Hippocampal formation (tissue), 2 donors: Measurements from ENCODE around the gene CCDC91.
"Not testable (repeated sequence)": the region's sequence is repeated elsewhere in the genome, so short reads cannot be mapped to it uniquely, and the experiment has no call there.

Experiments
- DNase-seq, 2 donors: peaks; one replicate each; lab custom pipeline; 2025; lab: John Stamatoyannopoulos, UW

Gene CCDC91

DNA sequence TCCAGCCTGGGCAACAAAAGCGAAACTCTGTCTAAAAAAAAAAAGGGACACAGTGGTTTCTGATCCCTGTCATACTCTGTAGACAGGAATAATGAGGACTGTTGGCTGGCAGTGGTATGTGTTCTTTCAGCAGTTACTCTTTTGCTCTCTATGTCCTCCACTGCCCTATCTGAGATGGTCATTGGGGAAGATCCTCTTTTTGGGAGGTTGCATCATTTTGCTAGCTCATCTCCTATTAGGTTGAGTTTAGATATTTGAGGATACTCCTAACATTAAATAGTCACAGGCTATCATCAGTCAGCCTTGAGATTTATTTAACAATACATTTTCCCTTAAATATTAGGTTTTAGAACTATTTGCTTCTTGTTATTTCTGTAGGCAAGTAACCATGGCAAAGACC lies 5.9 kb upstream of the CCDC91 start:
- DNase-seq = no peak

DNA sequence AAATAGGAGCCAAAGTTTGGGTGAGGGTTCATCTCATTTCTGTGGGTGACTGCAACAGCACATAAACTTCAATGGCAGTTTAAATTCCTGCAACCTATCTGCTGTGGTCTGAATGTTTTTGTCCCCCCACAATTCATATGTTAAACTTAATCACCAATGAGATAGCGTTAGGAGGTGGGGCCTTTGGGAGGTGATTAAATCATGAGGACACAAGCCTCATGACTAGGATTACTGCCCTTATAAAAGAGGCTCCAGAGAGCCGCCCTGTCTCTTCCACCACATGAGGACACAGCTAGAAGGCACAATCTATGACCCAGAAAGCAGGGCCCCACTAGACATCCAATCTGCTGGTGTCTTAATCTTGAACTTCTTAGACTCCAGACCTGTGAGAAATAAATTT lies 3.8 kb upstream of the CCDC91 start:
- DNase-seq = no peak

GRCh38 chr12:28189784-28190320 lies 404 bp upstream of the CCDC91 start:
- DNase-seq = no peak

DNA sequence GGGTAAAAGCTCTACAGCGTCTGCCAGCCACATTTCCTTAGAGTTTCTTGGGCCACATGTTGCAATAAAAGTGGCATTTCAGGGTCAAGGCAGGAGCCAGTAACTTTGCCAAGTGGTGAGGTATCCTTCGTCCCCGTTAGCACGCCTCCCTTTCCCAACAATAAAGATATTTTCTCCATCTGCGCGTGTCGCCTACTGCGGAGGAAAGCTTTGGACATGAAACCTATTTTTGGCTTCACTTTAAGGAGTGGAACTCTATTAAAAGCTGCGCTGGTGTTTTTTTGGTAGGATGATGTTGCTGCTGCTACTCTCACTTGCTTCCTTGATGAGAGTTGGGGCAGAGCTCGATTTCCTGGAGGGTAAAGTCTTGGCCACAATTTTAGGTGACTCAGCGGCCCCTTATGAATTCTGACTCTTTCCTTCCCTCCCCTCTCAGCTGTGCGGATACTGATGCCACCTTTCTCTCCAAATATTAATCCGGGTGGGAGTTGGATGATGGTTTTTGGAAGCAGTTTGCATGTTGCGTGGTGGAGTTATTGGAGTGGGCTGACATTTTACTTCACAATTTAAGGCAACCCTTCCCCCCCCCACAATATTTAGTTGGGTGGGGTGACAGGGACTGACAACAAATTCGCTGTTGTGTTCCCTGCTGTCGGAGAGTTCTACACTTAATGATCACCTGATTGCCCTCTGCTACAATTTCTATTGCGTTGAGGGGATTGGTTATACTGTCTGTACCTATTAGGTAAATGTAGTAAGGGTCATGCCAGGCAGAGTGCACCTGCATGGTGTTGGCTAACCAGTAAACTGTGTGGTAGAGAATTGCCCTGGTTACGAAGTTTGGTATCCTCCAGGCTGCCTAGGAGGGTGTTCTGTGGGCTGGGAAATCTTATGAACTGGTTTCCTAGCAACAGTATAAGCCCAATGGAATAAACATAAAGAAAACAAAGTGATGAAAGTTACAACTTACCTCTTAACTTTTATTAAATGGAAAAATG lies 1.1 kb downstream of the CCDC91 start:
- DNase-seq = no peak

GRCh38 chr12:28192125-28192524 lies 1.9 kb downstream of the CCDC91 start:
- no peak for DNase-seq

DNA sequence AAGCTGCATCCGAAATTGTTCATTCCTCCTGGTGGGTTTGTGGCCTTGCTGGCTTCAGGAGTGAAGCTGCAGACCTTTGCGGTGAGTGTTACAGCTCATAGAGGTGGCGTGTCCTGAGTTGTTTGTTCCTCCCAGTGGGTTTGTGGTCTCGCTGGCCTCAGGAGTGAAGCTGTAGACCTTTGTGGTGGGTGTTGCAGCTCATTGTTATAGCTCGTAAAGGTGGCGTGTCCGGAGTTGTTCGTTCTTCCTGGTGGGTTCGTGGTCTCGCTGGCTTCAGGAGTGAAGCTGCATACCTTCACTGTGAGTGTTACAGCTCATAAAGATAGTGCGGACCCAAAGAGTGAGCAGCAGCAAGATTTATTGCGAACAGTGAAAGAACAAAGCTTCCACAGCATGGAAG lies 4.4 kb downstream of the CCDC91 start:
- DNase-seq = not testable (repeated sequence)

GRCh38 chr12:28201136-28201535 lies 10.9 kb downstream of the CCDC91 start:
- not testable (repeated sequence) for DNase-seq

DNA sequence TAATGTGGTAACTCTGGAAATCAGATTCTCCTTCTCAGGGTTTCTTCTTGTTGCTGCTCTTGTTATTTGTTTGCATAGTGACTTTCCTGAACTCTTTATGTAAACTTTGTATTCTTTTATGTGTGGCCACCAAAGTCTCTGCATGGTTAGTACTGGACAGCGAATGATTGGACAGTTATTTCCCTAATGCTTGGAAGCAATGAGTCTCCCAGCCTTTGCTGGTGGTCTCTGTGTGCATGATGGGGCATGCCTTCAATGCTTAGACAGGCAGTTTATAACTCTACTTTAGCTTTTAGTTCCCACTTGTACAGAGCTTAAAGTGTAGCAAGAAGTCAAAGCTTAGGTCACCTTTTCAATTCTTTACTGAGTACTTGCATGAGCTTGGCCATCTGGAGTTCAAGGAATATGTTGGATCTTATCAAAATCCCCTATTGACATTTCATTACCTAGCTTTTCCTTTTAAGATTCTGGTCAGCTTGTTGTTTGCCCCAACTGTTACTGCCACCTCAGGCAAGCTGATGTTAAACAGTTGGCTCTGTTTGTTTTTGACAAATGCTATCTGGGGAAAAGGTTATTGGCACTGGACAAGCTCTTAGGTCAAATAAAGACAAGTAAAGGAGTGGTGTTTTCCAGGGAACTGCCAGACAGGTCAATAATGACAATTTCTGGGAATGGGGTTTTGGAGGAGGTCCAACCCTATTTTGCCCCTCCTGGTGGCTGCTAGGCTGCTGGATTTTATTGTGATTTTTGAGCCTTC lies 12.3 kb downstream of the CCDC91 start:
- no peak for DNase-seq

DNA sequence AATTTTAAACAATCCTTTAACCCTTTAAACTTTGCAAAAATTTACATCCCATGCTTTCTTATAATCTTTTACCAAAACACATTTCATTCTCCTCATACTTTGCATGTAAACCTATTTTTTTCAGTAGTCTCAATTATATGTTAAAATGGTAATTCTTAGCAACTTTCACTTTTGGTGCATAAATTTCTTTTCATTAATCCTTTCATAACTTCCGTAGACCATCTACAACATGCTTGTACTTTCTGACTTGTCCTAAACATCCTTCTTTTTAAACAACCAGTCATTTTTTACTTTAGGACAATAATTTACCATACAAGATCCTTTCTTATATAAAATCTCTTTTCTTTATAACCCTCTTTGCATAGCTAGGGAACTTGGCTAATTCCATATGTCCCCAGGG lies 19.5 kb downstream of the CCDC91 start:
- DNase-seq = no peak

- no peak for DNase-seq
Observed at GRCh38 chr12:28212182-28212581, 21.9 kb downstream of the CCDC91 start.

- DNase-seq = no peak
Observed at GRCh38 chr12:28215021-28215420, 24.8 kb downstream of the CCDC91 start.

DNA sequence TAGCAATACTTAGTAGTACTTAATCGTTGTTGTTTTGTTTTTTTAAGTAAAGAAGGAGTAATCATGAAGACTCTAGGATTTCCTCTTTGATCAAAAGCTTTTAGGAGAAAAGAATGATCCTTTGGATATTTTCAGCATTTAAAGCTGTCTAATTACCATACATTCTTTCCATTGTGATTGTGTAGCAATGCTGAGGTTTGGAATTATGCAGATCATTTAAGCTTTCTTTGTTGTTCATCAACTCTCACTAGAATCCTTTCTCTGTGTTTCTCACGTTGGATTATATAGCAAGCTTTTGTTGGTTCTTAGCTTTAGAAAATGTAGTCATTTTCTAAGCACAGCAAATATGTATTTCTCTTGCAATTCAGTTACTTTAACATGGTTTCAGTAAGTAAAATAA lies 25.8 kb downstream of the CCDC91 start:
- DNase-seq = no peak

DNA sequence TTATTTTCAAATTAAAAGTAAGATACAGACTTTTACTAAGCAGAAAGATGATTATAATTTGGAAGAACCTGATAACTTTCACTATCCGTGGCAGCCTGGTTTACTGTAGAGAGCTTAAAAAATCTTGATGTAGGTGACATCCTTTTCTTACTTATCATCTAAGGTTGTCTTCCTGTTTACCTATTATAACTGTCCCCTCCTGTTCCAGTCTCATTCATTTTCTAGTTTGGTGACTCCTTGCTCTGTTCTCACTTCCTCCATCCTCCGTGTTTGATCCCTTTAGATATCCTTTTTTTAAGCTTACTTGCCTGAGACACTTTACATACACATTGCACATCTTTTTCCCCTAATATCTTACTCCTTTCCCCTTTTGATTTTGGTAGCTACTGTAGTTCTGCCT lies 27.5 kb downstream of the CCDC91 start:
- DNase-seq = no peak

- no peak for DNase-seq
Observed at GRCh38 chr12:28218875-28219274, 28.6 kb downstream of the CCDC91 start.

DNA sequence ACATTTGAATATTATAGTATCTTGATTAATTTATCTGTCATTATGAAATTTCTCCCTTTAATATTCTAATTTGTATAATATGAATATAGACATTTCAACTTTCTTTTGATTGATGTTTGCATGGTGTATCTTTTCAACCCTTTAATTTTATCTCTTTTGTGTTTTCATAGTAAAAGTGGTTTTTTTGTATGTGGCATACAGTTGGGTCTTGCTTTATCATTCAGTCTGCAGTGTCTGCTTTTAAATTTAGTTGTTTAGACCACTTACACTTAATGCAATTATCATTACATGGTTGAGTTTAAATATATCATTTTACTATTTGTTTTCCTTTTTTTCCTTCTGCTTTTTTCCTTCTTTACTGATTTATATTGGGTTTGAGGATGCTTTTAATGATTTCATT lies 29.6 kb downstream of the CCDC91 start:
- no peak for DNase-seq

GRCh38 chr12:28222081-28222700 lies 31.9 kb downstream of the CCDC91 start:
- DNase-seq = no peak

GRCh38 chr12:28223025-28223554 lies 32.8 kb downstream of the CCDC91 start:
- no peak for DNase-seq

DNA sequence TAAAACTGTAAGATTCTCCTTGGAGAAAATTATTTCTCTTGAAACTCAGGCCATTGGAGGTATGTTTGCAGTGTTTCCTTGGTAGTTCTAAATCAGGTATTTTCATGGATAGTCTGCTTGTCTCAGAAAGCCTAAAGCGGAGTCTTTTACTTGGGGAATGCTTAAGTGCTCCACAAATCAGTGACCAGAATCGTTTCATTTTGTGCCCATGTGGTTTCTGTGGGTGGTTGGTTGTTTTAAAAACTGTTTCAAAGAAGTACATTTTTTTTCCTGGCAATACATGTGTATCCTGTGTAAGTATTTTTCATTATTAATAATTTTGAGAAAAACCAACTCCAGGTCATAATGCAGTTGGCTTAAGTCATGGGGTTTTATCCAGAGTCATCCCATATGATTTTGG lies 33.6 kb downstream of the CCDC91 start:
- no peak for DNase-seq

GRCh38 chr12:28226705-28227104 lies 36.4 kb downstream of the CCDC91 start:
- DNase-seq = no peak

DNA sequence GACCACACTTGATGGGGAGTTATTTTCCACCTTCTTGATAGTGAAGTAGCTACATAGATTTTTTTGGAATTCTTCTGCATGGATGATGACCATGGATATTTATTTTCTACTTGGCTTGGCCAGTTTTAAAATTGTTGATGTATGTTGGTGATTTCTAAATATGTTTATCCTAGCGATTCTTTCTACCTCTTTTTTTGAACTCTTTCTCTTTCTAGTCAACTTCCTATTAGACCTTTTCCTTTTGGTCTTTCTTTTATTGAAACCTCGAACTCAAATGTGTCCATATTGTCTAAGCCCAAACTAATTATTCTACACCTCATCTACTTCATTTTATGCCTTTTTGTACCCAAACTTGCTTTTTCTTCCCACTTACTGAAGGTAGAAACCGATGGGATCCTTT lies 37.0 kb downstream of the CCDC91 start:
- no peak for DNase-seq

- no peak for DNase-seq
Observed at GRCh38 chr12:28231248-28231647, 41.0 kb downstream of the CCDC91 start.
